Fibroblast of pulmonary artery (primary cell): ENCODE data around the gene HADH.

Source experiments
- DNase-seq: peaks from one replicate; pipeline ENCODE4 v3.0.0-alpha.2; 2010; ENCODE audit warnings: low read depth
- H3K4me3 ChIP-seq: replicated peaks from 2 replicates; pipeline ENCODE4 v1.5.1; 2011; ENCODE audit warnings: low read depth, mild to moderate bottlenecking, control low read depth, low read length, moderate library complexity
- CTCF ChIP-seq: IDR thresholded peaks from 2 replicates; pipeline ENCODE4 v1.5.1; 2011; ENCODE audit warnings: mild to moderate bottlenecking, control low read depth, low read length, inconsistent platforms; ENCODE audit errors: missing control alignments

HADH gene

GRCh38 chr4:107987916-107988762 is 1.6 kb upstream of the HADH start:
- DNase-seq = no peak
- TF ChIP-seq CTCF = no peak
- H3K4me3 ChIP-seq = no peak overlapping the region

DNA sequence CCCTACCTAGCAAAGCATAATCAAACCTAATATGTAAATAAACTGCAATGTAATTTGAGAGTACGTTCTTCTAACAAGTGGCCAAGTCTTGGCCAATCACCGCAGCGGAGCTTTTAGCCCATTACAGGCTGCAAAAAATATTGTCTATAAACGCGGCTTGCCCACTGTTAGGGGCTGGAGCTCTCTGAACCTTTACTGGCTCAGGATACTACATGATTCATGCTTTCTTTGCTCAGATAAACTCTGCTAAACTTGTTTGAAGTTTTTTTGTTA is 990 bp upstream of the HADH start:
- no peak for DNase-seq
- H3K4me3 ChIP-seq = no peak overlapping the region
- TF ChIP-seq CTCF = no peak

- H3K4me3 ChIP-seq = peak overlapping the region; percentile 76
- DNase-seq = no peak
- TF ChIP-seq CTCF = no peak
Observed at GRCh38 chr4:107989162-107989536, 540 bp upstream of the HADH start.

DNA sequence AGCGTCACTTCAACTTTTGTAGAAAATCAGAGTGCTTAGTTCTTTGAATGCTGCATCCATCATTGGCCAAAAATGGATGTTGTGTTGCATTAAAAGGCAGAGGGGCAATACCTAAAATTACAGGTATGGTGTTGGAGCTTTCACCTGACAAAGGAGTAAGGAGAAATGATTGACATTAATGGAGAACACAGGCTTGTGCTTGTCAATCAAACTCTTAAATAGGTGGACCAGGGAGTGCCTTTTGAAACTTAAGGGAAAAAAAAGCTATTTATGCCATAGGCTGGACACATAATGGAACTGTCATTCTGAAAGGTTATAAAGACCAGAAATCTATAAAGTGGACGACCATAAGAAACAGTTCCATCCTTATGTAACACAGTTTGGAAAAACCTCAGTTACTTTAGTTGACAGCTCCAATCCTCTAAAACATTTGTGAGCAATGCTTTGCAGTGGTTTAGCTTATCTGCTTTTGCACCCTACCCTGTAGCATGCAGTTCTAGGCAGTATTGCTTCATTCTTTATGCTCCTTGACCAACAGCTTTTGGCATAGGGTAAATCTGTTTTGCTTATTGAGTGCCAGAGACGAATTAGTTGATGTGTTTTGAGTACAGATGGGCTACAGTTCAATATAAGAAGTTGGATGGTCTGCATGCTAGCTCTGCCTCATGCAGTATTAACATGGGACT is 2.4 kb downstream of the HADH start:
- no peak for TF ChIP-seq CTCF

DNA sequence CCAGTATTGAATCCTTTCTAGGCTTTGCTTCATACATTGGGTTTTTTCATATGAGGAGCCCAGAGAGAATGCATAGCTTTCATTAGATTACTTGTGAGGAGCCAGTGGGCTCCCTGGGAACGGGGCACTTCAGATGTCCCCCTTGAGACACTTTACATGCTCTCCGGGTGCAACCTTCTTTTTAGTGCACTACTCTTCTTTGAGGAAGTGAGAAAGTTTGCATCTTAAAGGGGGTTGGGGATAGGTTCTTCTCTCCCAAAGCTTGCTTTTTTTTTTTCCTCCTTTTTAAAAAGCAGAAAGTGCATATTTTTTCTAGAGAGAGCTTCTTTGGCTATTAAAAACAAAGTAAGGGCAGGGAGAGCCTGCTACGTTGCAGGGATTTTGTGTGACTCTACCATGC is 4.3 kb downstream of the HADH start:
- no peak overlapping the region for H3K4me3 ChIP-seq
- DNase-seq = no peak
- TF ChIP-seq CTCF = no peak

More for the DNA sequence above, 2.4 kb downstream of the HADH start:
- DNase-seq = peak; percentile 70
- H3K4me3 ChIP-seq = no peak overlapping the region

GRCh38 chr4:107994894-107995293 is 5.2 kb downstream of the HADH start:
- no peak for DNase-seq
- no peak for TF ChIP-seq CTCF
- no peak overlapping the region for H3K4me3 ChIP-seq
